Activated CD8-positive, alpha-beta T cell treated with anti-CD3 and anti-CD28 coated beads, Interleukin-2, amount 10 ng/mL, durations not matched to agents 7 days and 5 days (primary cell): ENCODE measurements around the gene POU2F1. TPM values are rescaled to one million over a fixed set of nuclear protein-coding genes. Genes with fewer than 3 reads are reported as not detected.

Source experiments
- ATAC-seq: fragments of 150-1000 bp; cut with Tn5 transposase; one replicate; pipeline ENCODE4 v1.10.0; 2021; ENCODE audit warnings: moderate library complexity
- CTCF ChIA-PET: fragments of 350-600 bp; sonication (Branson Sonifier 250); formaldehyde crosslinking; loops from one replicate; lab custom pipeline; 2021; ENCODE audit warnings: antibody characterized with exemption; lab: Charles Lee
- POLR2A ChIA-PET: fragments of 350-600 bp; sonication (Branson Sonifier 250); formaldehyde crosslinking; loops from one replicate; lab custom pipeline; 2021; ENCODE audit warnings: antibody characterized with exemption; lab: Charles Lee
- DNase-seq: peaks from one replicate; pipeline ENCODE4 v3.0.0-alpha.2; 2020
- H3K27ac Mint-ChIP-seq: one replicate; pipeline ENCODE4 v1.8.0; 2021; ENCODE audit warnings: mild to moderate bottlenecking, mixed read lengths
- H3K27me3 Mint-ChIP-seq: one replicate; pipeline ENCODE4 v1.8.0; 2021; ENCODE audit warnings: low read depth, mixed read lengths
- H3K36me3 Mint-ChIP-seq: one replicate; pipeline ENCODE4 v1.8.0; 2021; ENCODE audit warnings: low read depth, mixed read lengths
- H3K4me1 Mint-ChIP-seq: one replicate; pipeline ENCODE4 v1.8.0; 2021; ENCODE audit warnings: low read depth, mixed read lengths
- H3K4me3 Mint-ChIP-seq: one replicate; pipeline ENCODE4 v1.8.0; 2021; ENCODE audit warnings: mild to moderate bottlenecking, mixed read lengths
- H3K9me3 Mint-ChIP-seq: one replicate; pipeline ENCODE4 v1.8.0; 2022; ENCODE audit warnings: mixed read lengths; ENCODE audit not compliant: insufficient read depth
- total RNA-seq, 2 experiments: library from RNA; stranded (reverse); gene quantifications; one replicate each; pipeline ENCODE4 v1.2.3, GENCODE V29; 2021

POU2F1 gene
- total RNA-seq, 2 experiments from 2014 or later, result 22.7 to 23.3 TPM

GRCh38 chr1:167452483-167452882 lies 231.8 kb downstream of the POU2F1 start:
- Mint-ChIP-seq H3K27me3 (no peaks in the 10 kb centered on the region), H3K4me3 (peak overlapping the region; percentile 17), H3K27ac (peak overlapping the region; percentile 77), H3K4me1 (peaks cover 82% of the 10 kb centered on the region), H3K9me3 (no peaks in the 10 kb centered on the region), H3K36me3 (peaks cover 33% of the 10 kb centered on the region)
- ChIA-PET POLR2A (interaction anchor here (1.5 kb wide), 1 partner anchor 37 kb away, joined by 3 read pairs; no protein-coding TSS in a partner anchor), CTCF (interaction anchor here (1.0 to 5.0 kb wide), 6 partner anchors 11 to 184 kb away, joined by 3 to 51 read pairs (median 12); partner anchors contain the start of gene CD247)
- ATAC-seq (no peak), DNase-seq (no peak)

GRCh38 chr1:167453123-167453522 lies 232.4 kb downstream of the POU2F1 start:
- H3K27ac Mint-ChIP-seq, result peak overlapping the region; percentile 72
- DNase-seq, result no peak
- no peaks in the 10 kb centered on the region for H3K27me3 Mint-ChIP-seq
- ChIA-PET POLR2A (interaction anchor here (1.0 to 1.5 kb wide), 3 partner anchors 35 to 233 kb away, joined by 3 read pairs; partner anchors contain the start of gene POU2F1), CTCF (interaction anchor here (1.0 to 5.0 kb wide), 6 partner anchors 12 to 185 kb away, joined by 3 to 51 read pairs (median 12); partner anchors contain the start of gene CD247)
- peaks cover 82% of the 10 kb centered on the region for H3K4me1 Mint-ChIP-seq
- peaks cover 37% of the 10 kb centered on the region for H3K36me3 Mint-ChIP-seq
- H3K4me3 Mint-ChIP-seq, result peak overlapping the region; percentile 53
- ATAC-seq, result no peak
- H3K9me3 Mint-ChIP-seq, result no peaks in the 10 kb centered on the region

- no peaks in the 10 kb centered on the region for H3K9me3 Mint-ChIP-seq
- H3K4me3 Mint-ChIP-seq, result peak overlapping the region; percentile 72
- ChIA-PET POLR2A (interaction anchor here (0.6 to 4.2 kb wide), 11 partner anchors 7 to 234 kb away, joined by 3 to 42 read pairs (median 4); partner anchors contain the start of genes CD247 and POU2F1), CTCF (interaction anchor here (1.0 to 5.0 kb wide), 13 partner anchors 7 to 235 kb away, joined by 3 to 51 read pairs (median 5); partner anchors contain the start of gene CD247)
- no peak for ATAC-seq
- H3K36me3 Mint-ChIP-seq, result peaks cover 38% of the 10 kb centered on the region
- no peaks in the 10 kb centered on the region for H3K27me3 Mint-ChIP-seq
- no peak for DNase-seq
- H3K4me1 Mint-ChIP-seq, result peaks cover 75% of the 10 kb centered on the region
- H3K27ac Mint-ChIP-seq, result peak overlapping the region; percentile 81
Measured at GRCh38 chr1:167454304-167454893, 233.7 kb downstream of the POU2F1 start.

GRCh38 chr1:167454894-167455785 lies 234.5 kb downstream of the POU2F1 start:
- ChIA-PET CTCF (interaction anchor here (1.0 to 5.0 kb wide), 18 partner anchors 8 to 235 kb away, joined by 3 to 51 read pairs (median 9); partner anchors contain the start of gene CD247), POLR2A (interaction anchor here (0.6 to 4.2 kb wide), 13 partner anchors 8 to 62 kb away, joined by 3 to 42 read pairs (median 5); partner anchors contain the start of gene CD247)
- peak overlapping the region; percentile 78 for H3K4me3 Mint-ChIP-seq
- H3K9me3 Mint-ChIP-seq, result no peaks in the 10 kb centered on the region
- peak overlapping the region; percentile 81 for H3K27ac Mint-ChIP-seq
- DNase-seq (peak; percentile 88), ATAC-seq (peak; percentile 70)
- H3K36me3 Mint-ChIP-seq, result peaks cover 46% of the 10 kb centered on the region
- H3K27me3 Mint-ChIP-seq, result no peaks in the 10 kb centered on the region
- H3K4me1 Mint-ChIP-seq, result peaks cover 75% of the 10 kb centered on the region

GRCh38 chr1:167455786-167456446 lies 235.2 kb downstream of the POU2F1 start:
- ChIA-PET CTCF (interaction anchor here (0.7 to 5.0 kb wide), 17 partner anchors 8 to 188 kb away, joined by 3 to 51 read pairs (median 9); partner anchors contain the start of gene CD247), POLR2A (interaction anchor here (0.7 to 4.2 kb wide), 10 partner anchors 9 to 61 kb away, joined by 3 to 42 read pairs (median 5); partner anchors contain the start of gene CD247)
- ATAC-seq (peak; percentile 16), DNase-seq (peak; percentile 56)
- H3K27ac Mint-ChIP-seq, result peak overlapping the region; percentile 79
- no peaks in the 10 kb centered on the region for H3K27me3 Mint-ChIP-seq
- H3K36me3 Mint-ChIP-seq, result peaks cover 49% of the 10 kb centered on the region
- peaks cover 71% of the 10 kb centered on the region for H3K4me1 Mint-ChIP-seq
- no peaks in the 10 kb centered on the region for H3K9me3 Mint-ChIP-seq
- H3K4me3 Mint-ChIP-seq, result peak overlapping the region; percentile 78

GRCh38 chr1:167456524-167456923 lies 235.8 kb downstream of the POU2F1 start:
- ATAC-seq, result no peak
- Mint-ChIP-seq H3K4me1 (peaks cover 69% of the 10 kb centered on the region), H3K36me3 (peaks cover 53% of the 10 kb centered on the region)

GRCh38 chr1:167456926-167457325 lies 236.2 kb downstream of the POU2F1 start:
- Mint-ChIP-seq H3K4me1 (peaks cover 67% of the 10 kb centered on the region), H3K36me3 (peaks cover 57% of the 10 kb centered on the region)
- POLR2A ChIA-PET, result interaction anchor here (0.7 to 4.2 kb wide), 5 partner anchors 12 to 60 kb away, joined by 3 to 42 read pairs (median 4); partner anchors contain the start of gene CD247

More at GRCh38 chr1:167456524-167456923, 235.8 kb downstream of the POU2F1 start:
- CTCF ChIA-PET, result interaction anchor here (0.7 to 5.0 kb wide), 15 partner anchors 9 to 188 kb away, joined by 3 to 51 read pairs (median 9); partner anchors contain the start of gene CD247
- no peaks in the 10 kb centered on the region for H3K9me3 Mint-ChIP-seq
- H3K27me3 Mint-ChIP-seq, result no peaks in the 10 kb centered on the region
- DNase-seq, result no peak
- peak overlapping the region; percentile 79 for H3K27ac Mint-ChIP-seq
- peak overlapping the region; percentile 78 for H3K4me3 Mint-ChIP-seq
- POLR2A ChIA-PET, result interaction anchor here (0.7 to 4.2 kb wide), 8 partner anchors 9 to 60 kb away, joined by 3 to 42 read pairs (median 4); partner anchors contain the start of gene CD247

GRCh38 chr1:167457936-167458584 lies 237.4 kb downstream of the POU2F1 start:
- ATAC-seq, result no peak
- Mint-ChIP-seq H3K4me3 (no peak overlapping the region), H3K4me1 (peaks cover 62% of the 10 kb centered on the region), H3K36me3 (peaks cover 54% of the 10 kb centered on the region), H3K27me3 (no peaks in the 10 kb centered on the region), H3K27ac (peak overlapping the region; percentile 79), H3K9me3 (no peaks in the 10 kb centered on the region)
- CTCF ChIA-PET, result interaction anchor here (2.9 to 3.7 kb wide), 3 partner anchors 8 to 42 kb away, joined by 14 to 26 read pairs (median 15); no protein-coding TSS in a partner anchor
- no peak for DNase-seq
- POLR2A ChIA-PET, result interaction anchor here (1.4 to 4.2 kb wide), 2 partner anchors 30 to 59 kb away, joined by 4 to 42 read pairs; partner anchors contain the start of gene CD247

More at GRCh38 chr1:167456926-167457325, 236.2 kb downstream of the POU2F1 start:
- H3K9me3 Mint-ChIP-seq, result no peaks in the 10 kb centered on the region
- CTCF ChIA-PET, result interaction anchor here (0.7 to 5.0 kb wide), 12 partner anchors 9 to 189 kb away, joined by 3 to 51 read pairs (median 9); partner anchors contain the start of gene CD247
- ATAC-seq (no peak), DNase-seq (no peak)
- peak overlapping the region; percentile 78 for H3K4me3 Mint-ChIP-seq
- peak overlapping the region; percentile 79 for H3K27ac Mint-ChIP-seq
- H3K27me3 Mint-ChIP-seq, result no peaks in the 10 kb centered on the region

GRCh38 chr1:167460836-167461235 lies 240.2 kb downstream of the POU2F1 start:
- Mint-ChIP-seq H3K9me3 (no peaks in the 10 kb centered on the region), H3K4me1 (peaks cover 64% of the 10 kb centered on the region), H3K36me3 (peaks cover 61% of the 10 kb centered on the region), H3K27ac (no peak overlapping the region), H3K4me3 (no peak overlapping the region), H3K27me3 (no peaks in the 10 kb centered on the region)
- POLR2A ChIA-PET, result no interaction called here
- CTCF ChIA-PET, result no interaction called here
- no peak for DNase-seq
- ATAC-seq, result no peak

- DNase-seq (no peak), ATAC-seq (no peak)
- peaks cover 53% of the 10 kb centered on the region for H3K4me1 Mint-ChIP-seq
- POLR2A ChIA-PET, result no interaction called here
- H3K4me3 Mint-ChIP-seq, result no peak overlapping the region
- H3K27ac Mint-ChIP-seq, result no peak overlapping the region
- peaks cover 59% of the 10 kb centered on the region for H3K36me3 Mint-ChIP-seq
- no peaks in the 10 kb centered on the region for H3K9me3 Mint-ChIP-seq
- CTCF ChIA-PET, result no interaction called here
- H3K27me3 Mint-ChIP-seq, result no peaks in the 10 kb centered on the region
Measured at GRCh38 chr1:167462341-167462740, 241.7 kb downstream of the POU2F1 start.
